AG09309 (cell line): Measurements from ENCODE around the gene PCMTD2.

ENCODE experiments used
- DNase-seq: peaks from one replicate; pipeline ENCODE4 v3.0.0-alpha.2; 2010; ENCODE audit warnings: low read depth
- H3K4me3 ChIP-seq: 2 replicates; pipeline ENCODE4 v1.5.1; 2011; ENCODE audit warnings: mild to moderate bottlenecking, low read depth, low read length, moderate library complexity; ENCODE audit not compliant: control insufficient read depth
- CTCF ChIP-seq: IDR thresholded peaks from 2 replicates; pipeline ENCODE4 v1.5.1; 2011; ENCODE audit warnings: mild to moderate bottlenecking, low read depth, low read length, inconsistent platforms; ENCODE audit not compliant: insufficient read depth, control insufficient read depth; ENCODE audit errors: missing control alignments

The PCMTD2 gene

GRCh38 chr20:64217539-64218221 is 37.9 kb upstream of the PCMTD2 start:
- no peak for TF ChIP-seq CTCF
- no peak for DNase-seq
- no peak overlapping the region for H3K4me3 ChIP-seq

DNA sequence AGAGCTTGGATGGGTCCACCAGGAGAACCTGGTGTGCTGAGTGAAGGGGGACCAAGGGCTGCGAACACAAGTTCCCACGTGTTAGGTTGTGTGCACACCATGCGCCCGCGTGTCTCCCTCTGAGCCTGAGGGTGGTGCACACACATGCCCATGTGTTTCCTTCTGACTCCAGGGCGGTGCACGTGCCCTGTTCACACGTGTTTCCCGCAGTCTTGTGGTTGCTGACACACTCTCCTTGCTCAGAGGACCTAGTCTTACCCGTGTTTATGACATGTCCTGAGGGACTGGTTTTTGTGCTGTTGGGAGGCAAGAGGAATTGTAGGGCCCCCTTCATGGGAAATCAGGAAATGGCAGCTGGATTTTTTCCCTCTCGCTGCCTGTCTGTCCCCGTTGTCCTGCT is 36.3 kb upstream of the PCMTD2 start:
- no peak for TF ChIP-seq CTCF
- DNase-seq, result no peak
- no peak overlapping the region for H3K4me3 ChIP-seq

GRCh38 chr20:64219730-64220129 is 35.8 kb upstream of the PCMTD2 start:
- TF ChIP-seq CTCF, result no peak
- no peak overlapping the region for H3K4me3 ChIP-seq
- no peak for DNase-seq

DNA sequence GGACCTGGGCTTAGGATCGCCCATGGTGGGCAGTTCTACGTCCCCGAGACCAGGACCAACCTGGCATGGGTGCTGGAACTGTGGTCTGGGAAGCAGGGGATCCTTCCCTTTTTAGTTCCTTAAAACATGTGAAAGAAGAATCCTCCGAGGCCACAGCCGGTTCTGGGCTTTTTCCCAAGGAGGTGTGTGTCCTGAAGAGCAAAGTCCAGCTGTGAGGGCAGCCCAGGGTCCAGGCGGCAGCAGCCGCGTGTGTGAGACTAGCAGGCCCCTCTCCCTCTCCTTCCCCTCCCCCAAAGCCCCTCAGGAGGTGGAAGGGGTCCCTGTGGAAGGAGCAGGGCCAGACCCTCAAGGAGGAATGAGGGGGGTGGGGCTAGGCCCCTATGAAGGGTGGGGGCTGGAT is 35.1 kb upstream of the PCMTD2 start:
- no peak overlapping the region for H3K4me3 ChIP-seq
- no peak for TF ChIP-seq CTCF
- no peak for DNase-seq

- TF ChIP-seq CTCF, result no peak
- no peak for DNase-seq
Measured at GRCh38 chr20:64220891-64221527, 34.5 kb upstream of the PCMTD2 start.

DNA sequence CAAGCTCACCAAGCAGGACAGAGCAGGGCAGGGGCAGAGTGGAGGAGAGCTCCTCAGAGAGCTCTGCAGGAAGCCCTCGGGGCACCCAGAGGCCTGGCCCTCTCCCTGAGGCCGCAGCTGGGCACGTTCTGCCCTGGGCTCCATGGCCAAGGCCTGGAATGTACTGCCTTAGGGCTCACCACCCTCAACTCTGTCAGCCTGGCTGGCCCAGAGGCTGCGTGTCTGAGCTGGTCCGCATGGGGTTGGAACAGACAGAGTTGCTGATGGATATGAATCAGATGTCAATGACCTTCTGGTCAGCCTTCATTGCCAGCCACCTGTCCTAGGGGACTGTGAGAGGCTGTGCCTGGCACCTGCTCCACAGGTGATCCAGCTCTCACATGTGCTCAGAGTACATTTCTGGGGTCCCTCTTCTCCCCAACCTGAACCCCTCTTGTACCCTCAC is 33.2 kb upstream of the PCMTD2 start:
- no peak for DNase-seq
- H3K4me3 ChIP-seq, result no peak overlapping the region

More at GRCh38 chr20:64220891-64221527, 34.5 kb upstream of the PCMTD2 start:
- no peak overlapping the region for H3K4me3 ChIP-seq

More for the DNA sequence above, 33.2 kb upstream of the PCMTD2 start:
- TF ChIP-seq CTCF, result no peak
